Measurements from ENCODE around the gene BTBD9.

The BTBD9 gene

GRCh38 chr6:38236631-38237030 is 403.1 kb downstream of the BTBD9 start:
- DNase-seq (ENCODE audit: low read depth) = no peak

- no peak for DNase-seq (ENCODE audit: low read depth)
These were observed 404.6 kb downstream of the BTBD9 start for GRCh38 chr6:38234934-38235682.

DNA sequence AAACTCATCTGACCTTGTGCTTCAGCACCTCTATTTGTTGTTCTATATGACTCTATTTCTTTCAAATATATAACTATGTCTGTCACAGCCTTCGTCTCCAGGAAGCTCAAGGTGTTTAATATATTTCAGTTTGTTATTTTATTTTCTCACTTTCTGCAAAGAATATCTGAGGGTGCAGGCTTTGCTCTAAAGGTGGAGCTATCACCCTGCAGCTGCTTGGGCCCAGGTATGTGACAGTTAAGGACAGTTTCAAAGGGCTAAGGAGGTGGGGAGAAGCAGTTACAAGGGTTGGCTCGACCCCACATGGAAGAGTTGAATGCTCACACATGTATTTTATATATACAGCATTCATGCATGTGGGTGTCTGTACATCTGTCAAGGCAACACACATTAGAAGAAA is 405.6 kb downstream of the BTBD9 start:
- no peak for DNase-seq (ENCODE audit: low read depth)

GRCh38 chr6:38233161-38233791 is 406.5 kb downstream of the BTBD9 start:
- DNase-seq (ENCODE audit: low read depth) = no peak

- DNase-seq (ENCODE audit: low read depth) = no peak
These were observed 414.0 kb downstream of the BTBD9 start for GRCh38 chr6:38225766-38226165.

DNA sequence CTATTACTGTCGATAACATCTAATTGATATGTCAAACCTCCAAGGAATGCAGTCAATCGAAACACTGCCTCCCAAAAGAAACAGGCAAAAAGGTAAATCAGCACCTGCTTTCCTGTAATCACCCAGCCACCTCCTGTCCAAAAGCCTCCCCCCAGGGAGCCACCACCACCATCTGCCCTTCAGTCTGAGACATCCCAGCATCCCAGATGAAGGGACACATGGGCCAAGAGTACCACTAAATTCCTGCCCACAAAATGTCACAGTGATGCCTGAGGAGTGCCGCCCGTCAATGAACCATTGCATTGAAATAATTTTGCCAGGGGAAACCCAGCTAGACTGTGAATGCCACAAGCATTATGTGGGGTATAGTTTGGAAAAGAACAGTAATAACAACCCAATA is 418.5 kb downstream of the BTBD9 start:
- no peak for DNase-seq (ENCODE audit: low read depth)

DNA sequence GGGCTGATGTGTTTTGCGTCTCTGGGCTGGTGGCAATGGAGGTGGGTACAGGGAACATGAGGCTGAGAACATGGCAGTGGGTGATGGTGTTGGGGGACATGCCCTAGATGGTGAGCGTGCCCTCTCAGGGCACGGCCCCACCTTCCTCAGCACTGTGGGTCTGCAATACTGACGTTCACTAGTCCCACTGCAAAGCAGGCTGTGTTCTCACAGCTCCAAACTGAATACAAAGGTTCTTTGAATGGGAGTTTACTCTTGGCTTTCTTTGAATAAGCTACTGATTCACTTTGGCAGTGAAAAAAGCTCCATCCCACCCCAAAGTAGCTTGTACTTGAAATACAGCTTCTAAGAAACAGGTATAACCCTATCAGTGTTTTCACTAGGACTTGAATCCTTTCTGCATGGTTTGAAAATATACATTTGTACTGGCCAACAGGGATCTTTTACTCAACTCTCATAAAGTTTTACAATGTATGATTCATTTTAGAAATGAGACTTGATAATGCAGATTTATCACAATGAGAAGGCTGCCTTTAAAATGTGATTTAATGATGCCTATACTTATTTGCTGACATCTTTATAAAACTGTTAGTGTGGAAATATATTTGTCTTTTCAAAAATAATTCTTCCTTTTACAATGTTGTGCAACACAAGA is 419.5 kb downstream of the BTBD9 start:
- DNase-seq (ENCODE audit: low read depth) = no peak

DNA sequence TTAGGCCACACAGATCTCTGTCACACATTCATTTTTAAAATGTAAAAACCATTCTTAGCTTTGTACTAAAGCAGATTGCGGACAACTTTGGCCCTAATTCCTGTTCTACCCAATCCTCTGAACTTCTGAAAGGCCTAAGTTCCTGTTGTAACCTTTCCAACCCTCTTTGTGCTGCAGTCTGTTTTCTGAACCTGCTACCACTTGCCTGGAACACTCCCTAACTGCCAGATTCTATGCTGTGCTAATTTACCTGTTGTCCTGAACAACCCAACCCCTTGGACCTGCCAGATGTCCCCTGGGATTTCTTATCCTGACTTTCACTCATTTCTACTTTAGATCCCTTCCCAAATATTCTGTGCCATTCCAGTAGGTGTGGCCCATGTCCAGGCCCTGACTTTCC is 421.5 kb downstream of the BTBD9 start:
- DNase-seq (ENCODE audit: low read depth) = no peak

GRCh38 chr6:38216451-38216850 is 423.3 kb downstream of the BTBD9 start:
- DNase-seq (ENCODE audit: low read depth) = no peak

- no peak for DNase-seq (ENCODE audit: low read depth)
These were observed 423.9 kb downstream of the BTBD9 start for GRCh38 chr6:38215651-38216311.

DNA sequence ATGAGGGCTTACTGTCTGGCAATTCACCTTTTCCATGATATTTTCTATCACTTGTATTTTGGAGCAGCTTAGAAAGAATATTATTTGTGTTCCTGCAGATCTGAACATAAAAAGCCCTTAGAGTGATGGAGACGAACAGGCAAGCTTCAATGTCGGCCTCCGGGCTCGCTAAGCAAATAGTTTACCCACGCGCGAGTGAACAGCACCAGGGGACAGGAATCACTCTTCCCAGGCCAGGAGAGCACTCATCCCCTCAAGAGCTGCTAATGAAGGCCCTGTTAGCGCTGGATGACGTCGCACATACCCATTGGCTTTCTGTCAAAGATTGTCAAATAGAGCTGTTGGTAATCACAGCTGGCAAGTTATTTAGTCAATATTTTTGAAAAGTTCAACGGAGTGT is 424.5 kb downstream of the BTBD9 start:
- DNase-seq (ENCODE audit: low read depth) = no peak

DNA sequence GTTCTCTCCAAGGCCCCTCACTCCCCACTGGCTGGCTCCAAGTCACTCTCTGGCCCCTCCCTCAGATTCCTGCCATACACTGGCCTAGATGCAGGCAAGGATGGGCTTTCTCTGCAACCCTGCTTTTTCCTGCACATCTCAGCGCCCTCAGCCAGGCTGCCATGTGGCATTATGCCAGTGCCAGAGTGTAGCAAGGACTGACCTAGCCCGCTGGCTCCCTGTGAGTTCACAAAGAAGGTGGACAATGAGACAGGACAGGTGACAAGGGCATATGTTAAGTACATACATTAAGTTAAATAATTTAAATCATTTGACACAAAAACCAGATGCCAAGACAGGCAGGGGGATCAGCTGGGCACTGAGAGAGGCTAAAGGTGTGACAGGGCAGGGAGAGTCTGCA is 425.6 kb downstream of the BTBD9 start:
- no peak for DNase-seq (ENCODE audit: low read depth)

DNA sequence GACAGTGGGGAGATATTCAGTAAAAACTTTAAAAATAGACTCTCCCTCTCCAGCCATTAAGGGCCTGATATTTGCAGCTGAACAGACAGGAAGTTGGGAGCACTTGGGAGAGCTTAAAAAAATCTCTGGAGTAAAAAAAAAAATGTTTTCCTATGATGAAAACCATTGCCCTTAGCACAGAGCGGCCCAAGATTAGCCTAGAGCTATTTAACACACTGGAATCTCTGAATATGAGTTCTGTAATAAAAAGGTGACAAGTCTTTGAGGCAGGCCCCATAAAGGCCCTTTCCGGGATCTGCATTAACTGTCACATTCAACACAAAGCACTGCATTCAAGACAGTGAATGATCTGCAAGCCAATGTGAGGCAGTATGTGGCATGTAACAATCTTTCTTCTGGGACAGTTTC is 426.5 kb downstream of the BTBD9 start:
- DNase-seq (ENCODE audit: low read depth) = no peak

DNA sequence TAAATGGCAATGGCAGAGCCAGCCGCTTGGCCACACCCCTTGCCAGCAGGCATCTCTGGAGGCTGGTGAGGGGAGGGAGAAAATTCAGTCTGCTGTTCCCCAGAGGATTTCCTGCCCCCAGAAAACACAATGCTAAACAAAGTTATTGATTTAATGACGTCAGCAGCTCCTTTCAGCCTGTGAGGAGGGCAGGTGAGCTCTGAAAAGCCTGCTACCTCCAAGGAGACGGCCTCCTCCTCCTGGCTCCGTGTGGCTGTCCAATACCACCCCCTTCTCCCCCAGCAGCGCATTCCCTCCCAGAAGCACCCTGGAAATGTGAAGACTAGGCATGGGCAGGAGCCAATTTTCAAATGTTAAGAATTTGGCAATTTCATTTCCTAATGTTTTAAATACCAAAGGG is 427.1 kb downstream of the BTBD9 start:
- no peak for DNase-seq (ENCODE audit: low read depth)

DNA sequence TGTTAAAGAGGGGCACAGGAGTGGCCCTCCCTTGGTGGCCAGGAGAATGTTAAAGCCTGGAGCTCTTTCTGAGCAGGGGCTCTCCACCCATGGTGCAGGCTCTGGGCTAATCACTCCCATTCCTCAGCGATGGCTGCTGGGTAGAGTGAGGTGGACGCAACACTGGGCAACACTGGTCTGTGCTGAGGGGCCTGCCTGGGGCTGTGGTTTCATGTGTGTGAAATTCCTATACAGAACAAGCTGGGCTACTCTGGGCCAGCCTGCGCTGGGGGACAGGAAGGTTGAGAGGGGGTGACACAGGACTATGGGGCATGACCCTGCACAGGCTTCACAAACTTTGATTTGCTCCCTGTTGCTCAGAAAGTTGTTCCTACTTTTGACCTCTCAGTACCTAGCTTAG is 427.6 kb downstream of the BTBD9 start:
- DNase-seq (ENCODE audit: low read depth) = no peak

DNA sequence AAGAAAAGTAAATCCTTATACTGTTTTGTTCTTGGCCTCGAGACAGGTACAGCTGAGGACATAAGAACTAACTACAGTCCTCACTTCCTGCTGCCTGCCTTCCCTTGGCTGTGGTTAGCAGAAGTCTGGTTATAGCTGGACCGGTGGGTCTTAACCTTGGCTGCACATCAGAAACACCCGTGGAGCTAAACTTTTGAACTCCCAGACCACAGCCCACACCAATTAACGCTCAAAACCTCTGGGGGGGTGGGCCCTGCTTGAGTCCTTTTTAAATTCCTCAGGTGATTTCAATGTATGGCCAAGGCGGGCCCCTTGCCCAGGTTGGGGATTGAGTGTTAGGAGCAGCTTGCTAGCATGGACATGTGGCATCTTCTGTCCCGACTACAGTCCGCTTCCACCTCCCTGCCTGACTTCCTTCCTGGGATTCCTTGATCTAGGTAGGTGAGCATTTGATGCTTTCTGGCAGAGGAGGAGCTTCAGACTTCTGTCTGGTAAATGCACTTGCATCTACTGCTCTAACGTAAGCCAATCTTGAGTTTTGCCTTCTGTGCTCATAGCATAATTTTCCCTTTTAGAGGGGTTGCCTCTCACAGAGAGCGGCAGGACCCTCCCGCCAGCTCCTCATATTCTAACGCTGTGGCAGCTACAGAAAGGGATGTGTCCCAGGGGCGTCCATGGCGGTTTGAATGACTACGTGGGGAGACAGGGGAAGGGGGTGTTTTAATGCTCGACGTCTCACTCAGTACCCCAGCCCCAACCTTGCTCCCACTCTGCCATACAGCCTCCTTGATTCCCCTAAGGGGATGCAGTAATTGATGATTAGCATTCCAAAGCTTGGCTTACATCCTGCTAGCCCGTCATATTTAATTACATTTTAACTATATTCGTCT is 430.1 kb downstream of the BTBD9 start:
- no peak for DNase-seq (ENCODE audit: low read depth)

- no peak for DNase-seq (ENCODE audit: low read depth)
These were observed 431.7 kb downstream of the BTBD9 start for GRCh38 chr6:38208028-38208427.

DNA sequence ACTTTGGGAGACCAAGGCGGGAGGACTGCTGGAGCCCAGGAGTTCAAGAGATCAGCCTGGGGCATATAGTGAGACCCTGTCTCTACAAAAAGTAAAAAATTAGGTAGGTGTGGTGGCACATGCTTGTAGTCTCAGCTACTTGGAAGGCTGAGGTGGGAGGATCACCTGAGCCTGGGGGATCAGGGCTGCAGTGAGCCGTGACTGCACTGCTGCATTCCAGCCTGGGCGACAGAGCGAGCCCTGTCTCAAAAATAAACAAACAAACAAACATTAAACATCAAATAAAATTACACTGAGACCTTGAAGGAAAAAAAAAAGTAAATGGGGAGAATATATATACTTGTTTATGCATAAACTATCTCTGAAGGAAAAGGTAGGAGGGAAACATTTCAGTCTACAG is 432.4 kb downstream of the BTBD9 start:
- no peak for DNase-seq (ENCODE audit: low read depth)

- DNase-seq (ENCODE audit: low read depth) = no peak
These were observed 441.5 kb downstream of the BTBD9 start for GRCh38 chr6:38198219-38198618.

GRCh38 chr6:38195113-38195635 is 444.6 kb downstream of the BTBD9 start:
- no peak for DNase-seq (ENCODE audit: low read depth)

DNA sequence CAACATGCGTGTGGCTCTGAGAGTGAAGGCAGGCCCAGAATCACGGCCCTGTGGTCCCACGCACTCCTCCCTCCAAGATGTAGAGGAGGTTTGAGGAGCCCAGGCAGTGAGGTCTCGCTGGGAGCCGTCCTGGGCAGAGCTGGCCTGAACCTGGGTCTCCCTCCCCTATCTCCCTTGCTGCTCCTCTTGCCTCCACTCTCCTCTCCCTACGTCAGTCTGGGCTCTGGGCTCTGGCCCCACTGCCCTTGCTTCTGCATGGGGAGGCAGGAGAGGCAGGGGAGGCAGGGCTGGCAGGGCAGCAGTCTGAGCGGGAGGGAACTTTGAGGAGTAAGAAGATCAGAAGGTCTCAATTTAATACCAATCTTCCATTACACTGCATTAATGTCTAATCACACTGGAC is 445.1 kb downstream of the BTBD9 start:
- DNase-seq (ENCODE audit: low read depth) = no peak

DNA sequence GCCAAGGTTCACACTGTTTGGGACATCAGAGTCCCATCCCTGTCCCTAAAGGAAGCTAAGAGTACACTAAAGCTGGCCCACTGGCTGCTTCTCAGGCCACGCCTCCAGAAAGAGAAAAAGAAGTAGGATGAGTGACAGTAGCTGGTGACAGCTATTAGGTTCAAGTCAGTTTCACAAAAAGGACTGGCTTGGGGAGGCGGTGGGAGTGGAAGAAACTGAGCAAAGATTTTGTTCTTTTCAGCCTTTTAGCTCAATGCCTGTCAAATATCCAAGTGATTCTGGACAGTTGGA is 445.5 kb downstream of the BTBD9 start:
- DNase-seq (ENCODE audit: low read depth) = no peak
